NCI-H2029 (cell line): ENCODE results near the gene SPDYE8.
"Not testable (repeated sequence)": the region's sequence is repeated elsewhere in the genome, so short reads cannot be mapped to it uniquely, and the experiment has no call there.

Source experiments
- DNase-seq: peaks from one replicate; lab custom pipeline; 2025; lab: John Stamatoyannopoulos, UW

The SPDYE8 gene, protein sequence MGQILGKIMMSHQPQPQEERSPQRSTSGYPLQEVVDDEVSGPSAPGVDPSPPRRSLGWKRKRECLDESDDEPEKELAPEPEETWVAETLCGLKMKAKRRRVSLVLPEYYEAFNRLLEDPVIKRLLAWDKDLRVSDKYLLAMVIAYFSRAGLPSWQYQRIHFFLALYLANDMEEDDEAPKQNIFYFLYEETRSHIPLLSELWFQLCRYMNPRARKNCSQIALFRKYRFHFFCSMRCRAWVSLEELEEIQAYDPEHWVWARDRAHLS

DNA sequence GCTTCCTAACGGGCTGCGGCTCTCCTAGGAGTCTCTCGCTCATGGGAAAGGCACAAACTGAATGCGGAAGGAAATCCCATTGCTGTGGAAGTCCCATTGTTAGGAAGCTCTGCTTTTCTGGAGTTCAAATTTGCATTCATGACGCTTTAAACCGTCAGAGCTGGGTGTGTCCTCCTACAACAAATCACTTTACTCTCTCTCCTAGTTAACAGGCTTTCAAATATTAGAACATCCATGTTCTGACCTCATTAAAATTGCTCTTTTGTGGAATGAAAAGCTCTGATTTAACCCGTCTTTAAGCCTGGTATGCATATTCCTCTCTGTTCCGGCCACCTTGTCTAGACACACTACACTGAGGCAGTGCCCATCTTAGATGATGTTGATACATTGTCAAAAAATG lies at the start of gene SPDYE8:
SPDYE8 (minus strand) TSS at position 101 of the 400 bp plus-strand sequence. CDS start 1,800 bp downstream, outside the sequence.
- DNase-seq, result not testable (repeated sequence)

DNA sequence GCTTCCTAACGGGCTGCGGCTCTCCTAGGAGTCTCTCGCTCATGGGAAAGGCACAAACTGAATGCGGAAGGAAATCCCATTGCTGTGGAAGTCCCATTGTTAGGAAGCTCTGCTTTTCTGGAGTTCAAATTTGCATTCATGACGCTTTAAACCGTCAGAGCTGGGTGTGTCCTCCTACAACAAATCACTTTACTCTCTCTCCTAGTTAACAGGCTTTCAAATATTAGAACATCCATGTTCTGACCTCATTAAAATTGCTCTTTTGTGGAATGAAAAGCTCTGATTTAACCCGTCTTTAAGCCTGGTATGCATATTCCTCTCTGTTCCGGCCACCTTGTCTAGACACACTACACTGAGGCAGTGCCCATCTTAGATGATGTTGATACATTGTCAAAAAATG lies 28.2 kb upstream of the SPDYE8 start, which contains the start of gene SPDYE11:
SPDYE11 (minus strand) TSS at position 101 of the 400 bp plus-strand sequence. CDS start 1,800 bp downstream, outside the sequence.
- not testable (repeated sequence) for DNase-seq

DNA sequence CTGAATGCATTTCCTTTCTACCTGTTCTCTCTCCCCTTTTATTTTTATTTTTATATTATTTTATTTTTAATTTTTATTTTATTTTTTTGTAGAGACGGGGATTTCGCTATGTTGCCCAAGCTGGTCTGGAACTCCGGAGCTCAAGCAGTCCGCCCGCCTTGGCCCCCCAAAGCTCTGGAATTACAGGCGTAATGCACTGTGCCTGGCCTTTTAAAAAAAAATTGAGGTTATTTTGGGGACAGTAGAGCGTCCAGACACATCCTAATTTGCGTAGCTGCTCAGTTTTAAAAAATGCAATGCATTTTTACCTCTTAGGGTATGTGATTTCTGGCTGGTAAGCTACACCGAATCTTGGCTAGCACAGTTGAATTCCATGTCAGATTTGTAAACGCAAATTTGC lies 23.1 kb downstream of the SPDYE8 start:
- DNase-seq, result not testable (repeated sequence)

GRCh38 chr7:73005693-73006447 lies 23.7 kb downstream of the SPDYE8 start:
- DNase-seq, result not testable (repeated sequence)

- not testable (repeated sequence) for DNase-seq
These were observed 24.2 kb downstream of the SPDYE8 start for GRCh38 chr7:73005356-73005692.

- DNase-seq, result not testable (repeated sequence)
These were observed 31.6 kb downstream of the SPDYE8 start for GRCh38 chr7:72997887-72998468.

DNA sequence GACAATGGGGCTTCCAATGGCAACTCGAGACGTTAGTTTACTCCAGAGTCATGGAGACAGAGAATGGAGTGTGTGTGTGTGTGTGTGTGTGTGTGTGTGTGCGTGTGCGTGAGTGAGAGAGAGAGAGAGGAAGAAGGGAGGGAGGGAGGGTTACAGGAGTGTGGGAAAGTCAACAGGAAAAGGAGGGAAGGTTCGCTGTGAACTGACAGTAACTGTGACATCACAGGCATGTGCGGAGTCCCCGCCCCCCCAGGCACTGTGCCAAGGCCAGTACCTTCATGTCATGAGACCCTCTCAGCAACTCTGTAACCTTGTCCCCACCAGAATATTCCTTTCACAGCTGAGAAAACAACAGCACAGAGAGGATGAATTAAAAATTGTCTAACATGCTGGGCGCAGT lies 32.1 kb downstream of the SPDYE8 start:
- not testable (repeated sequence) for DNase-seq

DNA sequence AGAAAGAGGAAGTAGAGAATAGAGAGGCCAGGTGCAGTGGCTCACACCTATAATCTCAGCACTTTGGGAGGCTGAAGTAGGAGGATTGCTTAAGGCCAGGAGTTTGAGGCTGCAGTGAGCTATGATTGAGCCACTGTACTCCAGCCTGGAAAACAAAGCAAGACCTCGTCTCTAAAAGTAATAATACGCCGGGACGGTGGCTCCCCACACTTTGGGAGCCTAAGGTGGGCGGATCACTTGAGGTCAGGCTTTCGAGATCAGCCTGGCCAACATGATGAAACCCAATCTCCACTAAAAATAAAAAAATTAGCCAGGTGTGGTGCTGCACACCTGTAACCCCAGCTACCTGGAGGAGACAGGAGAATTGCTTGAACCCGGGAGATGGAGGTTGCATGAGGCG lies 34.1 kb downstream of the SPDYE8 start:
- not testable (repeated sequence) for DNase-seq

GRCh38 chr7:72990146-72990913 lies 39.2 kb downstream of the SPDYE8 start:
- DNase-seq, result not testable (repeated sequence)

- DNase-seq, result not testable (repeated sequence)
These were observed 47.5 kb downstream of the SPDYE8 start for GRCh38 chr7:72982084-72982483.

- not testable (repeated sequence) for DNase-seq
These were observed 49.2 kb downstream of the SPDYE8 start for GRCh38 chr7:72980382-72980781.

GRCh38 chr7:72976434-72976833 lies 53.1 kb downstream of the SPDYE8 start:
- not testable (repeated sequence) for DNase-seq

DNA sequence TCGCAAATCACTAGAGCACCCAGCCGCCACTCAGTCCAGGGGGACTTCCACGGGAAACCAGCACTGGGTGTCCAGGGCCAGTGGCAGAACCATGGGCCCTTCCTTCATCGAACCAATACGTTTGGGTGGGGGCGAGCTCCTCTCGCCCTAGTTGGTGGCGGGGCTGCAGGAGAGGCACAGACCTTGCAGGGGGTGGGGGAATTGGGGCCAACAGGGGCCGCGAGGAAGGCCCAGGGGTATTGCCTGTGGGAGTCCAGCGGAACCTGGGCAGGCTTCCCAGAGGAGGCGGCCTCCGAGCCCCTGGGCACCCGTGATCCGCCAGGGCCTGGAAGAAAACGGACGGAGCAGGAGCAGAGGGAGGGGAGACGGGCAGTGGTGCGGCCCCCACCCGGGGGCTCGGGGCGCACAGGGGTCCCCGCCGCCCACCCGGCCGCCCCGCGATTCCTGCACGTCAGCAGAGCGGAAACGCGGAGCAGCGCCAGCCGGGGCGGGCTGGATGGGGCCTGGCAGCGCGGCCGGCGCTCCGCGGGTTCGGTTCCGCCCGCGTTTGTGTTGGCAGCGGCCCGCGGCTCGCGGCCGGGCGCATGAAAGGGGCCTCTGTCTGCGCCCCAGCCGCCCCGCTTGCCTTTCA lies 53.8 kb downstream of the SPDYE8 start:
- not testable (repeated sequence) for DNase-seq

- not testable (repeated sequence) for DNase-seq
These were observed 54.8 kb downstream of the SPDYE8 start for GRCh38 chr7:72974781-72975180.

- DNase-seq, result not testable (repeated sequence)
These were observed 58.1 kb downstream of the SPDYE8 start for GRCh38 chr7:72971505-72971904.
